Stimulated activated CD4-positive, alpha-beta T cell treated with anti-CD3 and anti-CD28 coated beads, TNF-alpha, amount 100 ng/mL, for 1 hour (primary cell): ENCODE results near the gene NTF4.
"Not testable (repeated sequence)": the region's sequence is repeated elsewhere in the genome, so short reads cannot be mapped to it uniquely, and the experiment has no call there.

Source experiments
- DNase-seq, 3 donors: peaks; one replicate each; pipeline ENCODE4 v3.0.0-alpha.2; 2020; ENCODE audit warnings: low read depth in 3 of 3, low spot score in 1 of 3

Gene NTF4

DNA sequence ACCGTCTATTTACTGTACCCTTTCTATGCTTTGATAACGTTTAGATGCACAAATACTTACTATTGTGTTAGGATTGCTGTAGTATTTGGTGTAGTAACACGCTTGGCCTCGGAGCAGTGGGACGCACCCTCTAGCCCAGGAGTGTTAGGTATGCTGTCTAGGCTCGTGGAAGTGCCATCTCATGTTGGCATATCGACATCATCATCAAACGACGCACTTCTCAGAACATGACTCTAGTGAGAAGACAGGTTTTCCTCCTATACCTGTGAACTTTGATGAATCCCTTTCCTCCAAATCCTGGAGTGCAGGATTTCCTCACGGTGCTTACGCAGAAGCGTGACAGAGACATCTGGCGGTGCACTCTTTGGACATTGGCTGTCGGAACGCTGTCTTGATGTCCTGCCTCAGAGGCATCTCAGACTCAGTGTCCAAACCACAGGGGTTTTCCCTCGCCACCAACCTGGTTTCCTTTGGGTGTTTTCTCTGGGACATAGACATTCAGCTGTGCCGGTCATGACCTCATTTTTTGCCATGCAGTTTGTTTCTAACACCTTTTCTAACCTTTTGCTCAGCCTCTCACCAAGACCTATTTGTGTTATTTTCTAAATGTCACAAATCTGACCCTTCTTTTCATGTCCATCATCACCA is 26.9 kb upstream of the NTF4 start:
- DNase-seq = no peak

DNA sequence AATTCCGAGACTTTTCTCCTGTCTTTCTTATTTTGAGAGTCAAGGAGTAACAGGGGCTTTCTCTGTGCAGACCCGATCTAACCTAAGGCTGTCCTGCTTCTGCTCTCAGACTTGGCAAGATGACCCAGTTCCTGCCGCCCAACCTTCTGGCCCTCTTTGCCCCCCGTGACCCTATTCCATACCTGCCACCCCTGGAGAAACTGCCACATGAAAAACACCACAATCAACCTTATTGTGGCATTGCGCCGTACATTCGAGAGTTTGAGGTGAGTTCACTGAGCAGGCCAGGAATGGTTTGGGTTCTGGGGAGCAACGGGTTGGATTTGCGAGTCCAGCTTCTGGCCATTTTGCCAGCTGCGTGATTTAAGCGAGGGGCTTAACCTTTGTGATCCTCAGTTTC is 21.7 kb upstream of the NTF4 start:
- no peak for DNase-seq

DNA sequence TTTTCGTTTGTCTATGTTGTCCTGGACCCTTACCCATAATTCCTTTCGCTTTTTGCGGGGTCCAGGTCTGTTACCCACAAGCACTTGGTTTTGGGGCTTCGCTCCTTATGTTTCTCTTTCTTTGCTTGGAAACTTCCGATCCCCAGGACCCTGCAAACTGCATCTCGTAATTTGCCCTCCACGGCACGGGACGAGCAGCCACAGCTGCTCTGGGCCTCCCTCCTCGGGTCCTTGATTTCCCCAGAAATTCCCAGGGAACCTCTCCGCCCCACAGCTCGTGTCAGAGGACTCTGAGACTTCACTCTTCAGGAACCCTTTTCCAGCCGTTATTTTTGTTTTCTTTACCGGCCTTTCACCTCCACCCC is 21.2 kb upstream of the NTF4 start:
- DNase-seq = no peak

DNA sequence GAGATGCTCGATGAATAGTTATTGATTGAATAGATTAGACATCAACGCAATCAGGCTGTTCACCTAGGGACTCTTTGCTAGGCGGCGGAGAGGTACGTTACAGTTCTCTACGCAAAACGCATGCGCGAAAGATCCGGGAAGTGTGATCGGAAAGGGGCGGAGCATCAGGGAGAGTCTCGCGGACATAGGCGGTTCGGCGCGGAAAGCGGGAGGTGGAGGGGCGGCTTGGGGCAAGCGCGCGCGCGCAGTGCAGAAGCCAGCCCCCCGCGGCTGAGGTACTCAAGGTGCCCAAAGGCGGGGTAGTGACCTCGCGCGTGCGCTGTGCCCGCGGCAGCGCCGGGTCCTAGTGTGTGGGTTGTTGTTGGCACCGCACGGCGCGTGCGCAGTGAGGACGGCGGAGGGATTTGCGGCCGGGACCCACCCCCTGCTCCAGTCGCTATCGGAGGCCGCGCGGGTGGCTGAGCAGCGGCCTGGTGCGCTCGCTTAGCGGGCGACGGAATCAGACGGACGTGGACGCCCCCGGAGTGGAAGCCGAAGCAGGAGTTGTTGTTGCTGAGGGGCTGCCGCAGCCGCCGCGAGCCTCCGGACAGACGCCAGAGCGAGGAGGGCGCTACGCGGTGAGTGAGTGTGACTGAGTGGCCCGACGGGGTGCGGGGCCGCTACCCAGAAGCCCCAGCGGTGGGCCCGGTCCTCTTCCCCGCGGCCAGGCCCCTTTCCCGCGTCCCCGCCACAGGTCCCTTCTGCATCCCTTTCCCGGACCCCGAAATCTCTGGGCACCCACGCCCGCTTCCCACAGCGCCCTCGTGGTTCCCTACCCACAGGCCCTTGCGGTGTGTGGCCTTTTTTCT is 20.6 kb upstream of the NTF4 start, which contains the start of gene SNRNP70:
TSS of gene SNRNP70 (plus strand) at position 432 of the 848 bp plus-strand sequence. CDS start 964 bp downstream, outside the sequence.
- peak; percentile 97 to 100 (median 99) for DNase-seq

DNA sequence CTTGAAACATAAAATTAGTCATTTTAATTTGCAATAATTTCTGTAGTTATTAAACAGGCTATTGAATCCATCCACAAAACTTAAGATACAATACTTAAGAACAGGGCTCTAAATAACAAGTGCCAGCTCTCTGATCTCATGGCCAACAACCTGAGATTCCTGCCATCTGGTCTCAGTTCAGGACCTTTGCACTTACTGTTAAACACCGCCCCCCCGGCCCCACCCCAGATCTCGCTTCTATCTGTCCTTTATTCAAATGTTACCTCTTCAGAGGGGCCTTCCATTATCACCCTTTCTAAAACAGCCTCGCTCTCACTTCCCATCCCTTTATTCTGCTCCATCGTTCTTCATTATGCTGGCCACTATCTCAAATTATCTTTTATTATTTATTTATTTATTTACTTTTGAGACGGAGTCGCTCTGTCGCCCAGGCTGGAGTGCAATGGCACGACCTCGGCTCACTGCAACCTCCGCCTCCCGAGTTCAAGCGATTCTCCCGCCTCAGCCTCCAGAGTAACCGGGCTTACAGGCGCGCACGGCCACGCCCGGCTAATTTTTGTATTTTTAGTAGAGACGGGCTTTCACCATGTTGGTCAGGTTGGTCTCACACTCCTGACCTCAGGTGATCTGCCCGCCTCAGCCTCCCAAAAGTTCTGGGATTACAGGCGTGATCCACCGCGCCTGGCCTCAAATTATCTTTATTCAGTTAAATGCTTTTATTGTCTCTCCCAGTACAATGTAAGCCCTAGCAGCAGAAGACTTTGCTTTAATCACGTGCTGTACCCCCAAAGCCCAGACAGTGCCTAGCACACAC is 19.8 kb upstream of the NTF4 start:
- no peak for DNase-seq

DNA sequence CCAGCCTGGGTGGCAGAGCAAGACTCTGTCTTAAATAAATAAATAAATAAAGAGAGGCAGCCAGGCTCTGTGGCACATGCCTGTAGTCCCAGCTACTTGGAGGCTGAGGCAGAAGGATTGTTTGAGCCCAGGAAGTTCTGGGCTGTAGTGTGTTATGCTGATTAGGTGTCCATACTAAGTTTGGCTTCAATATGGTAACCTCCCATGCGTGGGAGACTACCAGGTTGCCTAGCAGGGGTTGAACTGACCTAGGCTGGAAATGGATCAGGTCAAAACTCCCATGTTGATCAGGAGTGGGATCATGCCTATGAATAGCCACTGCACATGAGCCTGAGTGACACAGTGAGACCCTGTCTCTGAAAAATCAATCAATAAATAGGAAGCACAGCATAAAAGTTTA is 16.7 kb upstream of the NTF4 start:
- no peak for DNase-seq

DNA sequence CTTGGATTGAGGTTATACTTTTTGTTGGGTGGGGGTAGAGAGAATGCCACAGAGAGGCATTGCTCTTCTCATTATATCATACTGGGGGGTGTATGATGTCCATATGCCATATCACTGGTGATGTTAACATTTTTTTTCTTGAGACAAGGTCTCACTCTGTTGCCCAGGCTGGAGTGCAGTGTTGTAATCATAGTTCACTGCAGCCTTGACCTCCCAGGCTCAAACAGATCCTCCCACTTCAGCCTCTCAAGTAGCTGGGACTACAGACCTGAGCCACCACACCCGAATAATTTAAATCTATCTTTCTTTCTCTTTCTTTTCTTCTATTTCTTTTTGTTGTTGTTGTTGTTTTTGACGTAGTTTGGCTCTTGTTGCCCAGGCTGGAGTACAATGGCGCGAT is 15.8 kb upstream of the NTF4 start:
- no peak for DNase-seq

DNA sequence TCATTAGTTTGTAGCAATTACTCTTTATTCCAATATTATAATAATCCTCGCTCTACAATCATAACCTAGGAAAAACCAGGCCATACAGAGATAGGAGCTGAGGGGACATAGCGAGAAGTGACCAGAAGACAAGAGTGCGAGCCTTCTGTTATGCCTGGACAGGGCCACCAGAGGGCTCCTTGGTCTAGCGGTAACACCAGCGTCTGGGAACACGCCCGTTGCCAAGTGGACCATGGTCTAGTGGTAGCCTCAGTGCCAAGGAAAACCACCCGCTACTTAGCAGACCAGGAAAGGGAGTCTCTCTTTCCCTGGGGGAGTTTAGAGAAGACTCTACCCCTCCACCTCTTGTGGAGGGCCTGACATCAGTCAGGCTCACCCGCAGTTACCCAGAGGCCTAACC is 10.3 kb upstream of the NTF4 start:
- not testable (repeated sequence) for DNase-seq

DNA sequence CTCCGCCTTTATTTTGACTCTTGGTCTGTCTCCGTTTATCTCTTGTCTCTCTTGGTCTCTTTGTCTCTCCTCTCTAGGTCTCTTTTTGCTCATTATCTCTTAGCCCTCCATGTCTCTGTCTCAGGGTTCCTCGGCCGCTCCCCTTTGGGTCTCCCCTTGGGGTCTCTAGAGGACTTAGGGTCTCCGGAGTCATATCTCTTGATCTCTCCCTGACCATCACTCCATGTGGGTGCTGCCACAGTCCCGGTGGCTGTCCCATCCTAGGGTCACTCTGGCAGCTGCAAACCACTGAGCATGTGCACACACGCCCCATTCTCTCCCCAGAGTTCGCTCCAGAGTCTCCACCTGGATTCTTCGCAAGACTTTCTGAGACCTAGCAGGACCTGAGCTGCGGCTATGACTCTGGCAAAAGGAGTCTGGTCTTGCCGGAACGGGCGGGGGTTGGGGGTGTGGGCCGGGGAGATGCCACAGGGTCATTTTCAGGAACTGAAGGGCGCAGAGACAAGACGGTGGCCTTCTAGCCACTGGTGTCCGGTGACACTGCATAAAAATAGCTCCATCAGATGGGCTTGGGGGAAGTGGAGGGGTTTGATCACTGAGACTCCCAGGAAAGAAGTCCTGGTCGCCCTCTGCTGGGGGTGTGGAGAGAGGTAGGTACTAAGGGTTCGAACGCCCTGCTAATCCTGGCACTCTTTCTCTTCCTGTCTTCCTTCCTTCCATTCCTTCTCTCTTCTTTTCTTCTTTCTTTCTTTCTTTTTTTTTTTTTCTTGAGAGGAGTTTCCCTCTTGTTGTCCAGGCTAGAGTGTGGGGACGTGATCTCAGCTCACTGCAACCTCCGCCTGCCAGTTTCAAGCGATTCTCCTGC is 9.1 kb upstream of the NTF4 start:
- no peak for DNase-seq

DNA sequence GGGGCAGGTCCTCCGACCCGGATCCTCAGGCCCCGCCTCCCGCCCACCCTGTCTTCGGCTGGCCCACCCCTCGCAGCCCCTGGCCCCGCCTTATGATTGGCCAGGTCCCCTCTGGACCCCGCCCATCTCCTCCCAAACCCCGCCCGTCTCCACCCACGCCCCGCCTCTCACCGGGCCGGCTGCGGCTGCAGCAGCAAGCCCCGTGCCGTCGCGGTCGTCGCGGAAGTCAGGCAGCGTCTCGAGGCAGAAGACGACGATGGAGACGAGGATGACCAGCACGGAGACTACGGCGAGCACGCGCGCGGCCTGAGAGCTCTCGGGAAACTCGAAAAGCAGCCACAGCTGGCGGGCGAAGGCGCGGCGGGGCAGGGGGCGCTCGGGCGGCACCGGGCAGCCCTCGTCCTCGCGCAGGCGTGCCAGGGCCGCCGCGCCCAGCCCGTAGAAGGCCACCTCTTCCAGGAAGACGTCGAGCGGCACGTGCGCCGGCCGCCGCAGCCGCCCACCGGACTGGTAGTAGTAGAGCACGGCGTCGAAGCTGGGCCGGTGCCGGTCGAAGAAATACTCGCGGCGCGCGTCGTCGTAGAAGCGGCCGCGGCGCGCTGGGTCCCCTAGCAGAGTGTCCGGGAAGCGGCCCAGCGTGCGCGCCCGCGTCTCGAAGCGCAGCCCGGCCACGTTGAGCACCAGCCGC is 7.4 kb upstream of the NTF4 start:
- no peak for DNase-seq

DNA sequence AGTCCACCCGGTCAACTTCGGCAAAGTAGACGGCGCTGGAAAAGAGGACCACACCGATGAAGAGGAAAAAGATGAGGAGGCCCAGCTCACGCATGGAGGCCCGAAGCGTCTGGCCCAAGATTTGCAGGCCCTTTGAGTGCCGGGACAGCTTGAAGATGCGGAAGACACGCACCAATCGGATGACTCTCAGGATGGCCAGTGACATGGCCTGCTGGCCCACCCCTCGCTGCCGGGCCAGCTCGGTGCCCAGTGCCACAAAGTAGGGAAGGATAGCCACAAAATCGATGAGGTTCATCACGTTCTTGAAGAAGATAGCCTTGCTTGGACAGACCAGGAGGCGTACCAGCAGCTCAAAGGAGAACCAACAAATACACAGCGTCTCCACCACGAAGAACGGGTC is 5.8 kb upstream of the NTF4 start:
- no peak for DNase-seq

DNA sequence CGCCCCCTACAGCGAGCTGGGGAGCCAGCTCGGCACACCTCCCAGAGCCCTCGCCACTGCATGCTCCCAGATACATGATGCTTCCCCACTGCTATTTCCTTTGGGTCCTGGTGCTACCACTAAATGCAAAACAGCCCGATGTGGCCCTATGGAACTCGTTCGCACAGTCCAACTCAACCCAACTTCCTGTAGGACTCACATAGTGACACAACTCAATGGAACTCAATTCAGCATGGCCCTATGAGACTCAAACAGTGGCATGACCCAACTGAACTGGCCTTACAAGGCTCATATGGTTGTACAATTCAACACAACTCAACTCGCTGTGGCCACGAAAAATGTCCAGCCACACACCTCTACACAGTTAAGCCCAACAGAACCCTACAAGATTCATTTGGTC is 4.4 kb upstream of the NTF4 start:
- no peak for DNase-seq

DNA sequence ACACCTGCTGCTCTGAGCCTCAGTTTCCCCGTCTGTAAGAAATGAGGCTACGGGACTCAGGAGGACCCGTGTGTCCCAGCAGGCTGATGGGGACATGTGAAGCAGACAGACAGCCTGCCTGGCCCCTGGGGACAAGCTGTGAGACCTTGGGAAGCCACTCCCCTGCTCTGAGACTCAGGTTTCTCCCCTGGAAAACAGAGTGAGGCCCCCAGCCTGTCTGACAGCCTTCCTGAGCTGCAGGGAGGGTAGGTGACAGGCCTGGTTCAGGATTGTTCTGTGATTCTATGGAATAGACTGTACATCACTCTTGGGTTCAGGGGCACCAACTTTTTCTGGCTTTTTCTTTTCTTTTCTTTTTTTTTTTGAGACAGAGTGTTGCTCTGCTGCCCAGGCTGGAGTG is 2.9 kb upstream of the NTF4 start:
- DNase-seq = no peak

DNA sequence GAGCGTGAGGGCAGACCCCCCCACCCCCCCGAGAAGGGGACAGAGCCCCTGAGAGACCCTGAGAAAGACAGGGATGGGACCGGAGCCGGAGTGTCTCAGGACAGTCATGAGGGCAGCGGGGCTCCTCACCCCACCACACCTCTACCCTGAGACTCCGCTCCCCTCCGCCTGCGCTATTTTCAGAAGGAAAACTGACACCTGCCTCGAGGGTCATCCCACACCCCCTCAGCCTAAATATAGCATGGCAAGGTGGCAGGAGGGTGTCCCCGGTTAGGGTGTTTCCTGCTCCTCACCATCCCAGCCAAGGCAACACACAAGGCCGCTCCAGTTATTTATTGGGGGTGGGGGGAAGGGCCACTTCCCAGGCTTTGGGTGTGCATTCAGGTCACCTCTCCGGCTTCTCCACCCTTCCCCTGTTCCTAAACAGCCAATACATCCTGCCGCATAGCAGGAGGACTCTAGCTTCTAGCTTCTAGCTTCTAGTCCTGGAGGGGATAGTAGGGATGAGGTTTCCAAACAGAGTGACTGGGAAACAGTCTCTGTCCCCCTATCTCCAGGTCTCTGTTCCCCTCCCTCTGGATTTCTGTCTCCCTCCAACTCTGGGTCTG is 1.4 kb upstream of the NTF4 start:
- DNase-seq = no peak

DNA sequence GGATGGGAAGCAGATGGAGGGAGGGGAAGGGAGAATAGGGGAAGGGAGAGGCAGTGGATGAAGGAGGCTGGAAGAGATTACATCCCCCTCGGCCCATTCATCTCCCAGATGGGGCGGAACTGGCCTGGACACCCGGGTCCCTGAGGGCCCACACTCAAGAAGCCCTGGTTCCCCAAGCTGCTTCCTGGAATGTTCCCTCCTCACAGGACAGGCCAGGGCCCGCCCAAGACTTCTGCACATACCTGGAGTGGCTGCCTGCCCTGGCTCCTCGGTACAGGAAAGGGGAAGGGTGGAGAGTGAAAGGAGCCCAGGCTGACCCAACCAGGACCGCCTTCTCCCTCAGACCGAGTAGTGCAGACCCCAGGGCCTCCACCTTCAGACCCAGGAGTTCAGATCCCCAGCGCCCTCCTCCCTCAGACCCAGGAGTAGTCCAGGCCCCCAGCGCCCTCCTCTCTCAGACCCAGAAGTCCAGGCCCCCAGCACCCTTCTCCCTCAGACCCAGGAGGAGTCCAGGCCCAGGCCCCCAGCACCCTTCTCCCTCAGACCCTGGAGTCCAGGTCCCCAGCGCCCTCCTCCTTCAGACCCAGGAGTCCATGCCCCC is 489 bp downstream of the NTF4 start:
- no peak for DNase-seq

DNA sequence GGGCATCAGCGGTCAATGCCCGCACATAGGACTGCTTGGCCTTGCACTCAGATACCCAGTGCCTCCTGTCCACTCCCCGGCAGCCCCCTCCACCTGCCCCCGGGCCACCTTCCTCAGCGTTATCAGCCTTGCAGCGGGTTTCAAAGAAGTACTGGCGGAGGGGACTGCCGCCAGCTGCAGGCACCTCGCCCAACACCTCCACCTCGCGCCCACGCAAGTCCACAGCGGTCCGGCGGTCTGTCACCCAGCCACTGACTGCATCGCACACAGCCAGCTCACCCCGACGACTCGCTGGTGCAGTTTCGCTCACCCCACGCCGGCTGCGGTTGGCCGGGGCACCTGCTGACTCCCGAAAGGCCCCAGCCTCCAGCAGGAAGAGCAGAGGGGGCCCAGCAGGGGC is 3.2 kb downstream of the NTF4 start:
- no peak for DNase-seq

DNA sequence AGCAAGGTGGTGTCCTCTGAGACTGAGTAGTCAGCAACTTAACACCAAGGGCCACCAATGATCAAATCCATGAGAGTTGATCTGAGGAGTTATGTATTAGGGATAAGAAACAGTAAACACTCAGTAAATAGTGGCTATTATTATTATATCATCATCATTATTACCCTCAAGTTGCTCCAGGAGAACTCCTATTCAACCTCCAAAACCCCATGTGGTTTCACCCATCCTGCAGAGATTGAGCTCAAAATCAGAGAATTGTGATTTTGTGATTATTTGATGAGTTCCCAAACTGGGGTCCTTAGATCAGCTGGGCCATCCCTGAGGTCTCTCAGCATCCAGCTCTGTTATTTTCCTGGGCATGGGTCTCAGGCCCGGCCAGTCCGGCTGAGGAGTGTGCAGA is 3.6 kb downstream of the NTF4 start:
- no peak for DNase-seq

DNA sequence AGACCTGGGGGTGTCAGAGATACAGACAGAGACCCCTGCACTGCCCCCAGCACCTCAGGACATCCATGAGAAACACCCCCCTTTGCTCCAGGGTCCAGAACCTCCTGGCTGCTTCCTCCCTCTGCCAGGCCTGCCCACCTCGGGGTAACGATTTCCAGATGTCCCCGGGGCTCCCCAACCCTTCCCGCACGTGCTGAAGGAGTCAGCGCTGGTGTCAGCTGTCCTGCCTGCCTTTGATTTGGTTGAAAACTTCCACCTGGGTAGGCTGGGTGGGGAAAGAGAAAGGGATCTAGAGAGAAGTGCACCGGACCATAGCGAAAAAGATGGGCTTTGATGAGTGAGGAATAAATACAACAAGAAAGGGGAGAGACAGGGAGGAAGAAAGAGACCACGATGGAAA is 5.6 kb downstream of the NTF4 start:
- DNase-seq = no peak

DNA sequence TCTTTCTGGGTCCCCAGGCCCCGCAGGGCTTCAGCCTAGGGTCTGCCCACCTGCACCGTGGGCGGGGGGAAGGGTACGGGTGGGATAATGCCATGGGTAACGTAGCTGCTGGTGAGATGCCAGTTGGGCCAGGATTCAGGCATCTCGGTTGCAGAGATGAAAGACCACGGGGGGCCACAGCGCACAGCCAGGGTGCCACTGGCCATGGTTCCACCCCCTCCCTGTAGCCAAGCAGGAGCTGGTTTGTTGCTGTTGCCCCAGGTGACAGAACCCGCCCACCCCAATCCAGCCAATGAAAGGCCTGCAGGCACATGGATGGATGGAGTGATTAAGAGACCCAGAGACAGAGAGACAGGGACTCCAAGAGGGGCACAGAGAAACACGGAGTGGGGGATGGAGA is 6.1 kb downstream of the NTF4 start:
- DNase-seq = no peak
